LNCaP clone FGC (cell line): ENCODE data around the gene KCTD10.
"Not testable (repeated sequence)": the region's sequence is repeated elsewhere in the genome, so short reads cannot be mapped to it uniquely, and the experiment has no call there.

Source experiments
- DNase-seq: peaks from one replicate; pipeline ENCODE4 v3.0.0-alpha.2; 2011; ENCODE audit warnings: low read depth
- H3K4me3 ChIP-seq: 2 replicates; pipeline ENCODE4 v1.5.1; 2011; ENCODE audit warnings: mild to moderate bottlenecking, low read depth, low read length, control low read depth
- CTCF ChIP-seq: IDR thresholded peaks from 2 replicates; pipeline ENCODE4 v1.5.1; 2012; ENCODE audit warnings: mild to moderate bottlenecking; ENCODE audit not compliant: control insufficient read depth, insufficient read depth; ENCODE audit errors: extremely low read depth

Gene KCTD10

GRCh38 chr12:109444259-109444658 lies 32.8 kb downstream of the KCTD10 start:
- TF ChIP-seq CTCF, result no peak
- DNase-seq, result no peak
- no peak overlapping the region for H3K4me3 ChIP-seq

- DNase-seq, result no peak
- TF ChIP-seq CTCF, result no peak
- no peak overlapping the region for H3K4me3 ChIP-seq
Measured at GRCh38 chr12:109443794-109444193, 33.3 kb downstream of the KCTD10 start.

GRCh38 chr12:109440851-109441490 lies 36.1 kb downstream of the KCTD10 start:
- H3K4me3 ChIP-seq, result no peak overlapping the region
- DNase-seq, result no peak
- no peak for TF ChIP-seq CTCF

- DNase-seq, H3K4me3 ChIP-seq: not testable (repeated sequence)
Measured at GRCh38 chr12:109439951-109440350, 37.1 kb downstream of the KCTD10 start.

GRCh38 chr12:109439181-109439580 lies 37.9 kb downstream of the KCTD10 start:
- no peak for TF ChIP-seq CTCF
- DNase-seq, result no peak
- H3K4me3 ChIP-seq, result no peak overlapping the region

- no peak for DNase-seq
- TF ChIP-seq CTCF, result no peak
- H3K4me3 ChIP-seq, result no peak overlapping the region
Measured at GRCh38 chr12:109436188-109436560, 40.9 kb downstream of the KCTD10 start.

- DNase-seq, result no peak
- TF ChIP-seq CTCF, result no peak
- no peak overlapping the region for H3K4me3 ChIP-seq
Measured at GRCh38 chr12:109435428-109436187, 41.5 kb downstream of the KCTD10 start.
